Hepatocyte (in vitro differentiated cells): ENCODE data around the gene CAMK4.

ENCODE experiments used
- EZH2 ChIP-seq: fragments of 200-600 bp; sonication (generic); IDR thresholded peaks from 2 replicates; pipeline ENCODE4 v1.6.1; 2016; ENCODE audit warnings: antibody characterized with exemption, mild to moderate bottlenecking, borderline replicate concordance
- TF ChIP-seq, protein P1 (sequence below): fragments of 200-600 bp; sonication (generic); IDR thresholded peaks from 2 replicates; pipeline ENCODE4 v1.5.1; 2016; ENCODE audit warnings: antibody characterized with exemption, mild to moderate bottlenecking; ENCODE audit not compliant: poor library complexity

GRCh38 chr5:111453747-111454146 lies 229.6 kb downstream of the CAMK4 start:
- TF ChIP-seq EZH2, result no peak
- TF ChIP-seq, protein P1, sequence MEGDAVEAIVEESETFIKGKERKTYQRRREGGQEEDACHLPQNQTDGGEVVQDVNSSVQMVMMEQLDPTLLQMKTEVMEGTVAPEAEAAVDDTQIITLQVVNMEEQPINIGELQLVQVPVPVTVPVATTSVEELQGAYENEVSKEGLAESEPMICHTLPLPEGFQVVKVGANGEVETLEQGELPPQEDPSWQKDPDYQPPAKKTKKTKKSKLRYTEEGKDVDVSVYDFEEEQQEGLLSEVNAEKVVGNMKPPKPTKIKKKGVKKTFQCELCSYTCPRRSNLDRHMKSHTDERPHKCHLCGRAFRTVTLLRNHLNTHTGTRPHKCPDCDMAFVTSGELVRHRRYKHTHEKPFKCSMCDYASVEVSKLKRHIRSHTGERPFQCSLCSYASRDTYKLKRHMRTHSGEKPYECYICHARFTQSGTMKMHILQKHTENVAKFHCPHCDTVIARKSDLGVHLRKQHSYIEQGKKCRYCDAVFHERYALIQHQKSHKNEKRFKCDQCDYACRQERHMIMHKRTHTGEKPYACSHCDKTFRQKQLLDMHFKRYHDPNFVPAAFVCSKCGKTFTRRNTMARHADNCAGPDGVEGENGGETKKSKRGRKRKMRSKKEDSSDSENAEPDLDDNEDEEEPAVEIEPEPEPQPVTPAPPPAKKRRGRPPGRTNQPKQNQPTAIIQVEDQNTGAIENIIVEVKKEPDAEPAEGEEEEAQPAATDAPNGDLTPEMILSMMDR, result no peak
